Measurements from ENCODE around the gene HGFAC.

GRCh38 chr4:3463556-3464348, 22.0 kb downstream of the HGFAC start:
- TF ChIP-seq CTCF (IDR thresholded peaks at IDR 0.05) (no peak), EP300 (IDR thresholded peaks at IDR 0.05) (no peak)

Measured in ovary (tissue), 3 donors.